DND-41 (cell line): ENCODE data around the gene ZBTB8A.

Source experiments
- CTCF ChIP-seq: IDR thresholded peaks from 2 replicates; pipeline ENCODE4 v1.5.1; 2012; ENCODE audit warnings: borderline replicate concordance, low read length, moderate library complexity, mild to moderate bottlenecking; ENCODE audit not compliant: poor library complexity, severe bottlenecking; ENCODE audit errors: extremely low read depth
- EZH2 ChIP-seq: IDR thresholded peaks from 3 replicates; pipeline ENCODE4 v1.6.1; 2012; ENCODE audit warnings: borderline replicate concordance, low read depth, mild to moderate bottlenecking, moderate library complexity, low read length, inconsistent platforms; ENCODE audit not compliant: severe bottlenecking

- TF ChIP-seq CTCF (no peak), EZH2 (no peak)
These were observed 47.8 kb upstream of the ZBTB8A start for GRCh38 chr1:32491386-32491785.
